LNCaP clone FGC (cell line): ENCODE results near the gene NTPCR.
"Not testable (repeated sequence)": the region's sequence is repeated elsewhere in the genome, so short reads cannot be mapped to it uniquely, and the experiment has no call there.

Source experiments
- DNase-seq: peaks from one replicate; pipeline ENCODE4 v3.0.0-alpha.2; 2011; ENCODE audit warnings: low read depth
- H3K4me3 ChIP-seq: 2 replicates; pipeline ENCODE4 v1.5.1; 2011; ENCODE audit warnings: mild to moderate bottlenecking, low read depth, low read length, control low read depth
- TF ChIP-seq, protein P1 (sequence below): IDR thresholded peaks from 2 replicates; pipeline ENCODE4 v1.5.1; 2012; ENCODE audit warnings: mild to moderate bottlenecking; ENCODE audit not compliant: control insufficient read depth, insufficient read depth; ENCODE audit errors: extremely low read depth

Gene NTPCR

GRCh38 chr1:232999956-233000625, 49.7 kb downstream of the NTPCR start:
- no peak overlapping the region for H3K4me3 ChIP-seq
- TF ChIP-seq, protein P1, sequence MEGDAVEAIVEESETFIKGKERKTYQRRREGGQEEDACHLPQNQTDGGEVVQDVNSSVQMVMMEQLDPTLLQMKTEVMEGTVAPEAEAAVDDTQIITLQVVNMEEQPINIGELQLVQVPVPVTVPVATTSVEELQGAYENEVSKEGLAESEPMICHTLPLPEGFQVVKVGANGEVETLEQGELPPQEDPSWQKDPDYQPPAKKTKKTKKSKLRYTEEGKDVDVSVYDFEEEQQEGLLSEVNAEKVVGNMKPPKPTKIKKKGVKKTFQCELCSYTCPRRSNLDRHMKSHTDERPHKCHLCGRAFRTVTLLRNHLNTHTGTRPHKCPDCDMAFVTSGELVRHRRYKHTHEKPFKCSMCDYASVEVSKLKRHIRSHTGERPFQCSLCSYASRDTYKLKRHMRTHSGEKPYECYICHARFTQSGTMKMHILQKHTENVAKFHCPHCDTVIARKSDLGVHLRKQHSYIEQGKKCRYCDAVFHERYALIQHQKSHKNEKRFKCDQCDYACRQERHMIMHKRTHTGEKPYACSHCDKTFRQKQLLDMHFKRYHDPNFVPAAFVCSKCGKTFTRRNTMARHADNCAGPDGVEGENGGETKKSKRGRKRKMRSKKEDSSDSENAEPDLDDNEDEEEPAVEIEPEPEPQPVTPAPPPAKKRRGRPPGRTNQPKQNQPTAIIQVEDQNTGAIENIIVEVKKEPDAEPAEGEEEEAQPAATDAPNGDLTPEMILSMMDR, result no peak
- no peak for DNase-seq

- not testable (repeated sequence) for H3K4me3 ChIP-seq, DNase-seq
These were observed 53.2 kb downstream of the NTPCR start for GRCh38 chr1:233003638-233004037.

DNA sequence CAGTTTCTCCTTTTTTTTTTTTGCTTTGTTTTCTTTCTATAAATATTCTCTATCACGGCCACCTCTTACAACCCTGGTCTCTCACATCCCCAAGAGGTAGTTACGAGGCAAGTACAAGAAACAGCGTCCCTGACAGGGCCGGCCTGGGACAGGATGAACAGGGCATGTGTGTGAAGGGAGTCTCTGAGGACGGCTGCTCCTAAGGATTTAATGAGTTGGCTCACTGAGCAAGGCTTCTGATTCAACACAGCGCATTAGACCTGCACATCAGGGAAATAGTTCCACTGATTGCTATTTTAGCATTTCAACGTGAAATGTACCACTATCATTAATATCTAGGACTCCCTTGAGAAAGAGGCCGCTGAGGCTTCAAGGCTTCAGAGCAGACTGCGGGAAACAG, 54.0 kb downstream of the NTPCR start:
- no peak overlapping the region for H3K4me3 ChIP-seq
- no peak for DNase-seq
- TF ChIP-seq, protein P1, result no peak

DNA sequence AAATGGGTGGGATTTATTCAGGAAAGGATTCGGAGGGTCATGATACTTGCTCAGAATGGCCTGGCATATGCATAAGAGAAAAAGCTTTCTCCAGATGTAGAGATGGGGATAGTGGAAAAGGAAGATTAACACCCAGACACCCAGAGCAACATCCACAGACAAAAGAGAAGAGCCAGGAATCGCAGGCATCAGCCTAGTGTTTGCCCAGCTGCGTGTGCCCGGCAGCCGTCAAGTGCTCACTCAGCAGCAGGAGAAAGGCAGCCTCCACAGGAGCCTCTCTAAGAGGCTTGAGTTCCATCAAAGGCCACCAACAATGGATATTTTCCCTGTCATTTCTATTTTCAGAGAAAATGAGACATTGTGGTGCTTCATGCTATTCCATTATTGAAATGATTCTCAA, 54.7 kb downstream of the NTPCR start:
- DNase-seq, result no peak
- H3K4me3 ChIP-seq, result no peak overlapping the region
- TF ChIP-seq, protein P1, result no peak

GRCh38 chr1:233005703-233006102, 55.3 kb downstream of the NTPCR start:
- TF ChIP-seq, protein P1, result no peak
- H3K4me3 ChIP-seq, result no peak overlapping the region
- no peak for DNase-seq

GRCh38 chr1:233006108-233006507, 55.7 kb downstream of the NTPCR start:
- DNase-seq, result no peak

GRCh38 chr1:233006541-233006973, 56.1 kb downstream of the NTPCR start:
- H3K4me3 ChIP-seq, result no peak overlapping the region

More at GRCh38 chr1:233006108-233006507, 55.7 kb downstream of the NTPCR start:
- TF ChIP-seq, protein P1, result no peak
- H3K4me3 ChIP-seq, result no peak overlapping the region

More at GRCh38 chr1:233006541-233006973, 56.1 kb downstream of the NTPCR start:
- DNase-seq, result peak; percentile 76
- TF ChIP-seq, protein P1, result no peak
